ENCODE data around the gene PAK4.
"Not testable (repeated sequence)": the region's sequence is repeated elsewhere in the genome, so short reads cannot be mapped to it uniquely, and the experiment has no call there.

DNA sequence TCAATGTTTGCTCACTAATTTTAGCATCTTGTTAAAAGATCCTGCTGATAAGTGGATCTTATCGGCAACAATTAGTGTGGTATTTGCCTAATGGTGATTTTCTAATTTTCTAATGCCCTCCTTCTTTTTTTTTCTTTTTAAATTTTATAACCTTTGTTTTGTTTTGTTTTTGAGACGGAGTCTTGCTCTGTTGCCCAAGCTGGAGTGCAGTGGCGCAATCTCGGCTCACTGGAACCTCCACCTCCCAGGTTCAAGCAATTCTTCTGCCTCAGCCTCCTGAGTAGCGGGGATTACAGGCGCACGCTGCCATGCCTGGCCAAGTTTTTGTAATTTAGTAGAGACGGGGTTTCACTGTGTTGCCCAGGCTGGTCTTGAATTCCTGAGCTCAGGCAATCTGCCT is 35.6 kb upstream of the PAK4 start:
- TF ChIP-seq, protein P1, sequence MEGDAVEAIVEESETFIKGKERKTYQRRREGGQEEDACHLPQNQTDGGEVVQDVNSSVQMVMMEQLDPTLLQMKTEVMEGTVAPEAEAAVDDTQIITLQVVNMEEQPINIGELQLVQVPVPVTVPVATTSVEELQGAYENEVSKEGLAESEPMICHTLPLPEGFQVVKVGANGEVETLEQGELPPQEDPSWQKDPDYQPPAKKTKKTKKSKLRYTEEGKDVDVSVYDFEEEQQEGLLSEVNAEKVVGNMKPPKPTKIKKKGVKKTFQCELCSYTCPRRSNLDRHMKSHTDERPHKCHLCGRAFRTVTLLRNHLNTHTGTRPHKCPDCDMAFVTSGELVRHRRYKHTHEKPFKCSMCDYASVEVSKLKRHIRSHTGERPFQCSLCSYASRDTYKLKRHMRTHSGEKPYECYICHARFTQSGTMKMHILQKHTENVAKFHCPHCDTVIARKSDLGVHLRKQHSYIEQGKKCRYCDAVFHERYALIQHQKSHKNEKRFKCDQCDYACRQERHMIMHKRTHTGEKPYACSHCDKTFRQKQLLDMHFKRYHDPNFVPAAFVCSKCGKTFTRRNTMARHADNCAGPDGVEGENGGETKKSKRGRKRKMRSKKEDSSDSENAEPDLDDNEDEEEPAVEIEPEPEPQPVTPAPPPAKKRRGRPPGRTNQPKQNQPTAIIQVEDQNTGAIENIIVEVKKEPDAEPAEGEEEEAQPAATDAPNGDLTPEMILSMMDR (IDR thresholded peaks at IDR 0.05), result not testable (repeated sequence)
- TF ChIP-seq POLR2A (IDR thresholded peaks at IDR 0.05), result not testable (repeated sequence)
